HG03575 (cell line): Measurements from ENCODE around the gene ENAH.

Experiments
- ATAC-seq: cut with Tn5 transposase; IDR thresholded peaks from one replicate; pipeline ENCODE4 v1.9.1; 2021; ENCODE audit not compliant: unreplicated experiment, insufficient number of reproducible peaks, low FRiP score; ENCODE audit errors: extremely low read depth

The ENAH gene

DNA sequence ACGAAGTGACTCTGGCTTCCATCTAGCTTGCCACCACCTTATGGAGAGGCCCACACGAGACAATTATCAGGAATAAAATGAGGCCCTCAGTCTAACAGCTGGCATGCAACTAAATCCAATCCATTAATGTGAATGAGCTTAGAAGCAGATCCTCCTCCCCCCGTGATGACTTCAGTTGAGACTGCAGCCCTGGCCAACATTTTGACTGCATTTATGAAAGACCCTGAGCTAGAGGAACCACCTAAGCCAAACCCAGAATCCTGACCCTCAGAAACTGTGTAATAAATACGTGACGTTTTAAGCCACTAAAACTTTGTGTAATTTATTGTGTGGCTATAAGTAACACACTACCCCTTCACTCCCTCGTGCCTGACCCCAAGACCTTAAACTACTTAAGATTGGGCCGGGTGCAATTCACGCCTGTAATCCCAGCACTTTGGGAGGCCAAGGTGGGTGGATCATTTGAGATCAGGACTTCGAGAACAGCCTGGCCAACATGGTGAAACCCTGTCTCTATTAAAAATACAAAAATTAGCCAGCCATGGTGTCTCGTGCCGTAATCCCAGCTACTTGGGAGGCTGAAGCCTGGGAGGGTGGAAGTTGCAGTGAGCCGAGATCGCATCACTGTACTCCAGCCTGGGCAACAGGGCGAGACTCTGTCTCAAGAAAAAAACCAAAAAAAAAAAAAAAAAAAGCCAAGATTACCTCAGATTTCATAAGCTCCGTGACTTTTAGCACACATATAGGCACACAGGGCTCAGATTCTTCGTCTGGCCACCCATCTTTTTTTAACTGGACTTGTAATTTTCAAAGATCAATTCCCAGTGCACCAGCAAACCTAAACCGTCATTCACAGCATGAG is 72.5 kb downstream of the ENAH start:
- ATAC-seq = no peak

DNA sequence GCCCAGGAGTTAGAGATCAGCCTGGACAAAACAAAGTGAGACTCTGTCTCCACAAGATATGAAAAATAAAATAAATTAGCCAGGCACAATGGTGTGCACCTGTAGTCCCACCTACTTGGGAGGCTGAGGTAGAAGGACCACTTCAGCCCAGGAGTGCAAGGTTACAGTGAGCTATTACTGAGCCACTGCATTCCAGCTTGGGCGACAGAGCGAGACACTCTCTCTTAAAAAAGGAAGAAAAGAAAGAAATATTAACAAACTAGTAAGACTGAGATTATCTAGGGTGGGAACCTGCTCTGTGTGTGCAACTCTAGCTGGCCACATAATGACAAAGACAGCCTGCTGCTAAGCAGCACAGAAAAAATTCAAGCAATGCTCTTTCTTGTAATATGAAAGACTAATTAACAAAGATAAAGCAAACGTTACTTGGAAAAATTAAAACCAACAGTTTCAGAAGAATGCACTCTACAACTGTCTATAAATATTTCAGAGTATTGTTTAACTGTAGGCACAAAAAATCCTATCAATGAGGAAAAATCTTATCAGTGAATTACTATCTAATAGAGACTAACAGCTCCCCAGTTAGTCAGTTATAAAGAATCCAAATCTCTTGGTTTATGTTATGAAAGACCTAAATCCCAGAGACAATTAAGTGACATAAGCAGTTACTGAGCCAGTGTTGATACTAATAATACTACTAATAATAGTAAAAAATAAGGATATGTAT is 74.5 kb downstream of the ENAH start:
- no peak for ATAC-seq

DNA sequence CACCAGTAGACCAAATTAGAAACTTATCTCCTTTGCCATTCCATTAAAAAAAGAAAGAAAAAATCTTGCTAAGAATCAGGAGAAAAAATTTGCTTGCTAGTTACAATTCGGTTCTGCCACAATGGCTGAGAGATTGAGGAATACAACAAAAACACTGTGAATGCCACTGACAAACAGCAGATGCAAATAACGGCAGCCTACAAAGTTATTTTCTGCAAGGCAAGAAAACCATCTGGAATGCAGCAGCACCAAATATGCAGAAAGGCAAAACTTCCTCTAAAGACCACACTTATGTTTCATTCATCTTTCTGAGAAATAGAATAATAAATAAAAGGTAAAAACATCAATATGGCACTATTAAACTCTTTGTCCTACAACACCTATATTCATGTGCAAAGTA is 75.7 kb downstream of the ENAH start:
- ATAC-seq = no peak

DNA sequence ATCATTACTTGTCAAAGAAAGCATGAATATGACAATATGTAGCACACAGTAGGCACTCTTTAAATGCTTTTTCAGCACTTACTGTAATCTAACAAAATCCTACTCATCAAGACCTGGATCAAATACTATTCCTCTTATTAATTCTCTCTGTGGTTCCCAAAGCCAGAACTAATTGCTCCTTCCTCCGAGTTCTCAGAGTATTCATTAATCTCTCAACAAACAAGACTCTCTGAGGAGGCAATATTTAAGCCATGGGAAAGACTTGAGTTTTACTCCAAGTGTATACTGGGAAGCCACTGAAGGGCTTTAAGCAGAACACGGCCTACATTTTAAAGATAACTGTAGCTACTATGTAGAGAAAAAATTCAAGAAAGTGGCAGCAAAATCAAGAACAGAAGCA is 79.7 kb downstream of the ENAH start:
- no peak for ATAC-seq

DNA sequence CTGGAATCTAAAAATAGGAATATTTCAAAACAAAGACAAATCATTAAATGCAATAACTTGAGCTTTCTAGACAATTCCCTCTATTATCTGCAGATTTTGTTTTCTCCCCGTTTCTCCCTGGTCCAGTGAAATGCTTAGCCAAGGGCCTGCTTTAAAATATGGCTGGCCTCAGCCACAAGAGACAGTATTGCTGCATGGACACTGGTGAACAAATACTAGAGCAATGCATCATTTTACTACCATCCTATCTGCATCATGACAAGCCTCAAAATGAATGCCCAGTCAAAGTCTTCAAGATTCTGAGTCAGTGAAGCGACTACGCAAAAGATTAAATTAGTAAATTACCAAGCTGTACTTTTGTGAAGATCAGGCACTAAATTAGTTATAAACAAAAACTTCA is 80.5 kb downstream of the ENAH start:
- ATAC-seq = no peak

DNA sequence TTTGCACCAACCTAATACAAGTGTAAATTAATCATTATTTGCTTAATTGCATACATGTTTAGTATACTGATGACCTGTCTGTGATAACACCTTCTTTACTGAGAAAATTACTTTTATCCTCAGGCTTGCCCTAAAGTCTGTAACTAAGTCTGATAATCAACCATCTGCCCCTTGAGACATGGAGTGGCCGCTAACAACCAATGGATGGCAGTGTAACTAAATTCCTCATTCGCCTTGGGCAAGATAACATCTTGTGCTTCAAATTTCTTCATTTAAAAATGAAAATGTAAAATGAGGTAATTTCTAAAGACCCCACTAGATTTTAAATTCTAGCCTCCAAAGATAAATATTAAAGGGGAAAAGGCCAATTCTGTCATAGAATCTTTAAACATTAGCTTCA is 85.1 kb downstream of the ENAH start:
- no peak for ATAC-seq

DNA sequence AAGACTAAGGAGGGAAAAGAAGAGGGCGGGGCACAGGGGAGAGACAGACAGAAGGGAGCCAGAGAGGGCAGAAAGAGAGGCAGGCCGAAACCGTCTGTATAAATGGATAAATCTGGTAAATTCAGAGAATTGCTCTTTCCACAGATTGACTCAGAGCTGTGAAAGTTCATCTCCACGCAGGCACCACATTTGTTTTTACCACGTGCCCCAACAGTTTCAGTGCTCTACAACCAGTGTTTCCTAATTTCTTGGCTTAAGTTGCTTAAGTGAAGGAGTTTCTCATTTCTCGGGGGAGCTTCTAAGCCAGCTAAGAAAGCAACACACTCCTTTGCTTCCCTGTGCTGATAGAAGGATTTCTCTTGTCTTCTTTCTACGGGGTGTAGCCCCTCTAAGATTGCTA is 87.1 kb downstream of the ENAH start:
- no peak for ATAC-seq

DNA sequence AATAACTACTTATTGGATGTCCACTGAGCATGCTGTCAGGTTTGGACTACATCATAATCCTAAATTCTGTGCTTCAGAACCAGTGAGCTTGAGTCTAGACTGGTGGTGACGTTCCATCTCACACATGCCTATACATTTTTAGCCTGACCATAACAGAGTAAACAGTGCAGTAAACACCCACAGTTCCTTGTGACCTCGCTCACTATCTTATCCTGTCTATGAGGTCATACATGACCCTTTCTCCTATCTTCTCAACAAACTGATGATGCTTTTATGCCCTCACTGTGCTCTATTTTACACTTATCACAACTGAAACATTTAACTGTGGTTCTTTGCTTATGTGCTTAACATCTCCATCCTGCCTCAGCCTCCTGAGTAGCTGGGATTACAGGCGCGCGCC is 91.2 kb downstream of the ENAH start:
- ATAC-seq = no peak

DNA sequence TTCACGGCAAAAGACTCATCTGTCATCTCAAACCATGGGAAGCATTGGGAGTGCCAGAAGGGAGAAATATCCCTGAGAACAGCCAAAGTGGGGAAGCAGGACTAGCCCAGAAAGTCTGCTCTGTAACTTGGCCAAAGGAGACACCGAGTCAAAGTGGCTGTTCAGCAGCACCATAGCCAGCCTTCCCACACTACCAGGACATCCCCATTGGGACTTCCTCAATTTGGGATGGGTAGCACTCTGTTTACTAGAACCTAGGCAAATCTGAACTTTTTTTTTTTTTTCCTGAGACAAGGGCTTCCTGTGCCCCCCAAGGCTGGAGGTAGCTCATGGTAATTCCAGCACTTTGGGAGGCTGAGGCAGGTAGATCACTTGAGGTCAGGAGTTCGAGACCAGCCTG is 93.0 kb downstream of the ENAH start:
- no peak for ATAC-seq

DNA sequence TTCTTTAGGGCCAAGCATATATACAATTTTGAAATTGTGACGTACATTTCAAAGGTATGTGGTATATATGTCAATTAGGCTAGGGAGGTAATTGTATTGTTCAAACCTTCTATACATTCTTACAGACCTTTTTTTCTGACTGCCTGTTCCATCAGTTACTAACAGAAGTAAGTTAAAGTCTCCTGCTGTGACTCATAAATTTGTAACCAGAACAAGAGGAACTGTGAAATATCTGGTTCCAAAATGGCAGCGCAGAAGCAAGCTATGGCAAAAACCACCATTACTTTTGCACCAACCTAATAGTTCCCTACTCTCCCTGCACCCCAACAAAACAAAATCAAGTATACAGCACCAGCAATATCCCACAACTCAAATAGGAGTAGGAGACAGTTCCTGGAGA is 93.6 kb downstream of the ENAH start:
- ATAC-seq = no peak

DNA sequence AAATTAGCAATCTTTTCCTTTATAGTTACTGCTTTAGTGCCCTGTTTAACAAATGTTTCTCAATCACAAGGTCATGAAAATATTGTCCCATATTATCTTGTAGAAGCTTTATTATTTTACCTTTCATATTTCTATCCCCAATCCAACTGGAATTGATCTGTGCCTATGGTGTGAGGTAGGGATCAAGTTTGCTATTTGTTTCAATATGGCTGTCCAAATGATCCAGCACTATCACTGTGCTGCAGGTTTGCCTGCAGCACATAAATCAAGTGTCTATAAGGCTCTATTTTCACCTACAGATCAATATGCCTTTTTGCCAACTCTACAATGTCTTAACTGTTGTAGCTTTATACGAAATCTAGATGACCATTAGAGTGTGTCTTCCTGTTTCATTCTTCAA is 96.2 kb downstream of the ENAH start:
- ATAC-seq = no peak

DNA sequence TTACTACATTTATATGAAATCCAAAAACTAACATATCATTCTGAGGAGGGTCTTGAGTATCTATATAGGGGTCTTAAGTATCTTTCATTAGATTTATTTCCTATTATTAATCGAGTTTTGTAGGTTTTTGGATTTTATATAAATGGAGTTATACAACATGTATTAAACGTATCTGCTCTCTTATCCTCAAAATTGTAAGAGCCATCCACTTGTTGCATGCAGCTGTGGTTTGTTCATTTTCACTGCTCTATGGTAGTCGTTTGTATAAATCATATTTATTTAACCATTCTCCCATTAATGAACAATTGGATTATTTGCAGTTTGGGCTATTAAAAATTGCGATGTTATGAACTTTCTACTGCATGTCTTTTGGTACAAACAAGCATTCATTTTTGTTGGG is 97.1 kb downstream of the ENAH start:
- no peak for ATAC-seq

DNA sequence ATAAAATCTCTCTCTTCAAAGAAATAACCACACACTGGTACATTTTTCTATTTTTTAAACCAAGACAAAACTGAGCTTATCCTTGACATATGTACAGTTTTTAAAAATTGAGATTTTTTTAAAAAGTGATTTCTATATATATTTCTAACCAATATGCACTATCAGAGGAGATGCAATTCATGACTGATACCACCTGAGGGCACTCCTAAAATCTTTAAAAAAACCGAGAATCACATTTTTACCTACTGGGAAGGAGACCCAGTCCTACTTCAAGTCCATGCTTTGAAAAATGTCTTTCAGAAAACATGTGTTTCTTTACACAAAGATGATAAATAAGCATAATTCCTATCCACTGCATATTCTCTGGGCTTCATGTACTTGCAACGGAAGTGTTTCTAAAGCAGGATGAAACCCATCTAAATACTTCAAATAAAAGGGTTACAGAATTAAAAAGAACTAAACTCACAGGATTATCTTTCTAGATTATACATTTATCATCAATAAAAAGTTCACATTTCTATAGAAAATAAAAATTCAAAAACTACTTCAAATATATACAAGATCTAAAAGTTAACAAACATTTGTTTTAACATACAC is 98.6 kb downstream of the ENAH start:
- no peak for ATAC-seq

DNA sequence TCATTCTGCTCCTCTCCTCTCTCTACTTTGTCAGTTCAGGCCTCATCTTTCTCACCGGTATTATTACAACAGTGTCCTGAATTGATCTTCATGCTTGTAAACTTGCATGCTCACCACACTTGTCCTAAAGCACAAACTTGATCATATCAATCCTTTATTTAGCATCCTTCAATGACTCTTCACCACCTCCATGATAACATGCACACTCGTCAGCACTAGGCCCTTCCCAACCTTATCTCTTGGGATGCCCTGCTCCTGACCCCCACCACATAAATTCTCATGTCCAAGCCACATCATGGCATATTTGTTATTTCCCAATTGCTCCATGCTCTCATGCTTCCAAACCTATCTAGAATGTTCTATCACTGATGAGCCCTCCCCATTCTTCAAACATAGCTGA is 103.1 kb downstream of the ENAH start:
- ATAC-seq = no peak

DNA sequence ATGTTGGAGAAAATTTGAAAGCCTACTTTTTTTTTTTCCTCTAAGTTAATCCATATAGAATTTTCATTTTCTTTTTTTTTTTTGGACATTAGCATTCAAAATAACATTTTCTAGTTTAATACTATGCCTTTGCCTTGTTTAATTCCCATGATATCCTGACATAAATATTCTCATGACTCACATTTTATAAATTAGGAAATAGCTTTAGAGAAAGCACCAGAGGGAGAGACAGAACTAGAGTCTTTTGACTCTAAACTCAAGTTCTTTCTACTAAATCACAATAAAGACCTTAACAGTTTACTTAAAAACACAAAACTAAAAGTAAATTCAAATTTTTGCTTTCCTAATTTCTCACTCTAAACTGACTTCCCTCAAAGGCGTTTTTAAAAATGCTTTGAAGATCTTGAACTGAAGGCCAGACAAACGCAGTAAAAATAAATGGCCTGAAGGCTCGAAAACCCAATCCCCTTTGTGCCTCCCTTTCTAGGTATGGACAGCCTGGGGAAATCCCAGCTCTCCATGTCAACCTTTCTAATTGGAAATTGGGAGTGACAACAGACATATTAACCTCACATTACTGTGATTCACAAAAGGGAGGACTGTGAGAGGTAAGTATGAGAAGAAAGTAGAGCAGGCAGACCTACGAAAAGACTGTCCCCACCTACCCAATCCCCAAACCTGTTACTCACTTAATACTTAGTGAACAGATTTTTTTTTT is 104.6 kb downstream of the ENAH start:
- no peak for ATAC-seq

DNA sequence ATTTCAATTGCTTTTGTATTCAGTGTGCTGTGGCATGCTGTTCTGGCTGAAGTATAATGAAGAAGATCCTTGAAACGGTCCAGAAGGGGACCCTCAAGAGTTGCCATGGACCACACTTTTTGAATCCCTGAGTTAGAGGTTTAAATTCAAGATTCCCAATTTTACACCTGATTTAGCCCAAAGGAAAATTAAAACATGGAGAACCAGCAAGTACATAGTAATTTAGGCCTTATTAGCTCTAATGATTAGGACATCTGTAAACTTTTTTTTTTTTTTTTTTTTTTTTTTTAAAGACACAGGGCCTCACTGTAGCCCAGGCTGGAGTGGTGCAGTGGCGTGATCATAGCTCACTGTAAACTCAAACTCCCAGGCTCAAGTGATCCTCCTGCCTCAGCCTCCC is 107.3 kb downstream of the ENAH start:
- ATAC-seq = no peak

DNA sequence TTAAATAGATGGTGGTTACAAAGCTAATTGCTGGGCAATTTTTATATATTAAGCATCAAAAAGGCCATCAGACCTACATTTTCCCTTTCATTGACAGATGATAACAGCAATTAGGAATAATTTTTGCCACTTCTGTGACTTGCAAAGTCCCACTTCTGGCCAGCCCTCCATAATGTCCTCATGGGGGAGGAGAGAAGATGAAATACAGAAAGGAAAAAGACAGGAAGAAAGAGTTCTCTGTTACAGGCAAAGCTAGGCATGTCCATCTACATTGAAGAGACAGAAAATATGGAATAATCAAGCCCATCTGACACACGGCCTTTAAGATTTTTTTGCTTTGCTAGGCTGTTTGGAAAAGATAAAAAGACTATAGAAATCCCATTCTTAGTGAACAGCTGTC is 108.0 kb downstream of the ENAH start:
- ATAC-seq = no peak

DNA sequence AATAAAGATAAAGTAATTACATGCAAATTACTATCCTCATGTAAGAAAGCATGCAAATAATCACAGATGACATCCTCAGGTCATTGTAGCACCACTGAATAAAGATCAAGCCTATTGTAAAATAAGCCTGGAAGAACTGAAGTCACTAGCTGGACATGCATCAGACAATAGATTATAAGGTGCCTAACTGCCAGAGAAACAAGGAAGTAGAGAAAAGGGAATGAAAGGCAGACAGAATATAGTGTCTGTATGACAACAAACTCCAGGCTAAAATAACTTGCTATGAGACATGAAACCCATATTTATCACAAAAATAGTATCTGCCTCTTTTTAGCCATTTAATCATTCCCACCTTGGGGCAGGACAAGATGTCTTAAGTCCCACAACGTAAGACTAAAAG is 108.7 kb downstream of the ENAH start:
- no peak for ATAC-seq

DNA sequence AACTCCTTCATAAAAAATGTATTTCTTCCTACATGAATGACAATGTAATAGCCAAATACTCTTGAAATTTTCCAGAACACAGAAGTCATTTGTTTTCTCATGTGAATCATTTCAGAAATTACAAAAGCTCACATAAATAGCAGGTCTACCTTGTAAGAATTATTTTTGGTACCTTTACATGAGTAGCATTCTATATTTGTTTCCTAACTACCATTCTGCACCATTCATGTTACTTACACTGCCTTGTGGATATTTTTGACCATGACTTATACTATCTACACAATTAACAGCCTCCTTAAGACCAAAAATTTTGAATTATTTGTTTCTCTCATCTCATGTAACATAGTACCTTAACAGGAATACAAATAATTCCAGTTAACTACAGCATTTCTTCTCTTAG is 109.6 kb downstream of the ENAH start:
- no peak for ATAC-seq

DNA sequence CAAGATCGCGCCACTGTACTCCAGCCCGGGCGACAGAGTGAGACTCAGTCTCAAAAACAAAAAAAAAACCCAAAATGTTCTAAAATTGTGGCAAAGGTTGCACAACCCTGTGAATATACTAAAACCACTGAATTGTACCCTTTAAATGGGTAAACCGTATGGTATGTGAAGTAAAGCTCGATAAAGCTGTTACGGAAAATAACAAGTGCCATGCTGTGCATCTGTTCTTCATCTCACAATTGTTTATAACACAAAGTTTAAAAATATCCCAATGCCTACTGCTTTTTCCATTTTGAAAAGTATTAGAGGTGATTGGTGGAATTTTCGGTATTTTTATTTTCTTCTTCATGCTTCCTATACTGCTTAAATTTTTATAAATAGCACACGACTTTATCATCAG is 111.5 kb downstream of the ENAH start:
- ATAC-seq = no peak
